Ovary (tissue), 9 donors: ENCODE data around the gene ADH1A. TPM values are rescaled to one million over a fixed set of nuclear protein-coding genes. Genes with fewer than 3 reads are reported as not detected.
"Not testable (repeated sequence)": the region's sequence is repeated elsewhere in the genome, so short reads cannot be mapped to it uniquely, and the experiment has no call there.

Experiments used
- DNase-seq, 5 donors: peaks; one replicate each; pipeline ENCODE4 v3.0.0-alpha.2; 2019 to 2020
- H3K27ac ChIP-seq, 2 donors: fragments of 200-600 bp; one replicate each; pipeline versions ENCODE4 v1.5.1 to v1.8.0; 2019 to 2022
- H3K27me3 ChIP-seq: fragments of 200-600 bp; one replicate; pipeline ENCODE4 v1.8.0; 2022
- H3K36me3 ChIP-seq: fragments of 200-600 bp; sonication (generic); one replicate; pipeline ENCODE4 v1.5.1; 2019
- H3K4me1 ChIP-seq: one replicate; pipeline ENCODE4 v1.8.1; 2013; ENCODE audit warnings: mild to moderate bottlenecking, moderate library complexity; ENCODE audit not compliant: insufficient read depth
- H3K4me3 ChIP-seq: fragments of 200-600 bp; sonication (generic); one replicate; pipeline ENCODE4 v1.5.1; 2017
- H3K9me3 ChIP-seq, 2 donors: fragments of 200-600 bp in 1 of 2; sonication (generic) in 1 of 2; one replicate each; pipeline versions ENCODE4 v1.5.1 to v1.8.1; 2013 to 2019; ENCODE audit warnings: mild to moderate bottlenecking in 1 of 2, moderate library complexity in 1 of 2
- CTCF ChIP-seq, 3 donors: fragments of 450-650 bp in 2 of 3; fragments of 200-600 bp in 1 of 3; IDR thresholded peaks; one replicate each; pipeline versions ENCODE4 v1.5.1 to v1.8.0; 2016 to 2022; ENCODE audit warnings: antibody characterized with exemption in 3 of 3, mild to moderate bottlenecking in 1 of 3
- EP300 ChIP-seq: sonication (generic); formaldehyde crosslinking; IDR thresholded peaks from one replicate; pipeline ENCODE4 v1.6.1; 2017; ENCODE audit warnings: antibody characterized with exemption
- POLR2A ChIP-seq: fragments of 450-650 bp; IDR thresholded peaks from one replicate; pipeline ENCODE4 v1.6.1; 2017; ENCODE audit warnings: antibody characterized with exemption, mild to moderate bottlenecking, moderate library complexity
- WGBS, 3 donors: extraction: QIAGEN DNeasy Blood & Tissue Kit in 1 of 3; methylation state at CpG; one replicate each; pipeline versions ENCODE4 v1.1.5 to v1.1.7; 2013 to 2017; 5-methylcytosine and 5-hydroxymethylcytosine counted together
- intact Hi-C, 4 donors: fragments of 100-400 bp; cut with DNase I; formaldehyde crosslinking; loops; one replicate each; pipeline versions ENCODE4 v1.11.0 to v1.15.1; 2022 to 2023
- polyA plus RNA-seq, 2 donors: library from polyadenylated mRNA; stranded (reverse); fragments of 200-250 nt in 1 of 2; fragments of 350-450 nt in 1 of 2; fragmentation: Illumina TruSeq in 1 of 2; extraction: RNeasy Lipid Tissue Mini Kit (QIAGEN cat#74804) in 1 of 2; gene quantifications; one replicate each; pipeline ENCODE4 v1.2.3, GENCODE V29; 2013 to 2014
- total RNA-seq, 7 donors: library from RNA; depleted of rRNA in 2 of 7; stranded (reverse); fragments of >200 nt in 2 of 7; fragmentation: NEBNext Ultra II Directional in 3 of 7; extraction: Animal tissue kit (Norgen Biotek cat#: 25700) in 3 of 7; gene quantifications; one replicate each; pipeline versions ENCODE4 v1.1.0 to v1.2.4, GENCODE V29; 2016 to 2023
- donor health status: DM: no; HTN: no; CAD: no; lungs with moderate emphysema.
- donor health status: DM: no; HTN: no; CAD: no.
- donor health status: Bipolar disorder and iron deficiency.
- donor health status: DM: yes; HTN: yes; CAD: no.
- donor health status: DM: no; HTN: no; CAD: no.
- donor health status: DM: yes; HTN: yes; CAD: no.

The ADH1A gene
- total and polyA plus RNA-seq, 9 donors: 0.15 to 2.4 (median 0.70) TPM; not detected in 2

GRCh38 chr4:99235955-99236354 is 54.8 kb downstream of the ADH1A start:
- no peak for TF ChIP-seq EP300
- H3K4me3 ChIP-seq: no peak overlapping the region
- H3K9me3 ChIP-seq: no peaks in the 10 kb centered on the region
- no peaks in the 10 kb centered on the region for H3K4me1 ChIP-seq
- no peaks in the 10 kb centered on the region for H3K36me3 ChIP-seq
- no peaks in the 10 kb centered on the region for H3K27me3 ChIP-seq
- H3K27ac ChIP-seq: no peak overlapping the region
- intact Hi-C loops: loop anchor here in 1 of 4 donors (10.0 kb wide), 1 partner anchor 1509 kb away; no protein-coding TSS in a partner anchor
- WGBS, 3 donors: 79 to 83% (median 83%) methylated on average over 1 of the region's 1 CpG
- no peak for DNase-seq

GRCh38 chr4:99234331-99235010 is 56.3 kb downstream of the ADH1A start:
- Histone ChIP-seq H3K4me1 (no peaks in the 10 kb centered on the region), H3K36me3 (no peaks in the 10 kb centered on the region), H3K27ac (no peak overlapping the region), H3K4me3 (no peak overlapping the region), H3K27me3 (no peaks in the 10 kb centered on the region), H3K9me3 (no peaks in the 10 kb centered on the region)
- 40 to 57% (median 47%) methylated on average over 2 of the region's 2 CpGs for WGBS, 3 donors
- no peak for TF ChIP-seq EP300
- no peak for TF ChIP-seq CTCF (IDR thresholded peaks at IDR 0.05)
- no peak for TF ChIP-seq POLR2A
- DNase-seq: no peak
- intact Hi-C loops: loop anchor here in 1 of 4 donors (10.0 kb wide), 1 partner anchor 1510 kb away; no protein-coding TSS in a partner anchor

- H3K4me3 ChIP-seq: not testable (repeated sequence)
- WGBS, 3 donors: 97 to 99% (median 98%) methylated on average over 2 of the region's 2 CpGs
These were observed 57.4 kb downstream of the ADH1A start for GRCh38 chr4:99233397-99233796.

GRCh38 chr4:99228706-99229105 is 62.1 kb downstream of the ADH1A start:
- DNase-seq, intact Hi-C loops: not testable (repeated sequence)
- 88 to 93% (median 90%) methylated on average over 1 of the region's 1 CpG for WGBS, 3 donors

More at GRCh38 chr4:99233397-99233796, 57.4 kb downstream of the ADH1A start:
- not testable (repeated sequence) for H3K4me1 ChIP-seq, H3K36me3 ChIP-seq, H3K27me3 ChIP-seq, H3K9me3 ChIP-seq, H3K27ac ChIP-seq, DNase-seq
- intact Hi-C loops: loop anchor here in 1 of 4 donors (10.0 kb wide), 1 partner anchor 1511 kb away; no protein-coding TSS in a partner anchor

GRCh38 chr4:99227646-99228045 is 63.1 kb downstream of the ADH1A start:
- intact Hi-C loops, H3K27ac ChIP-seq, H3K36me3 ChIP-seq, H3K27me3 ChIP-seq, H3K4me1 ChIP-seq, H3K9me3 ChIP-seq, H3K4me3 ChIP-seq, DNase-seq: not testable (repeated sequence)
- WGBS, 3 donors: 94 to 96% (median 95%) methylated on average over 4 of the region's 4 CpGs

More at GRCh38 chr4:99228706-99229105, 62.1 kb downstream of the ADH1A start:
- H3K36me3 ChIP-seq, H3K4me1 ChIP-seq, H3K27me3 ChIP-seq, H3K4me3 ChIP-seq, H3K9me3 ChIP-seq, H3K27ac ChIP-seq: not testable (repeated sequence)

Other genes with a start within 250 kb of the ADH1A start
- gene ADH5, start 202.2 kb downstream of the ADH1A start, total RNA-seq: 100 to 1,000 TPM in 5 of 7 donors, 10 to 100 TPM in 2; 79.5 to 224 (median 148) TPM
- 100 to 1,000 TPM; 161 to 227 TPM for gene ADH5, start 202.2 kb downstream of the ADH1A start, polyA plus RNA-seq
- under 1 TPM in 2 of 7 donors, not detected in 5; 0.33 to 0.72 TPM for gene ADH4, start 146.7 kb downstream of the ADH1A start, total RNA-seq
- gene ADH4, start 146.7 kb downstream of the ADH1A start, polyA plus RNA-seq: under 1 TPM in 1 of 2 donors, not detected in 1; 0.04 TPM
- gene ADH6, start 71.7 kb downstream of the ADH1A start, total RNA-seq: under 1 TPM in 3 of 7 donors, not detected in 4; 0.37 to 0.57 (median 0.56) TPM
- under 1 TPM; 0.12 to 0.18 TPM for gene ADH6, start 71.7 kb downstream of the ADH1A start, polyA plus RNA-seq
- gene ADH1B, start 30.4 kb upstream of the ADH1A start, total RNA-seq: 100 to 1,000 TPM in 6 of 7 donors, 10 to 100 TPM in 1; 67.5 to 415 (median 184) TPM
- gene ADH1B, start 30.4 kb upstream of the ADH1A start, polyA plus RNA-seq: 100 to 1,000 TPM; 201 to 254 TPM
- 10 to 100 TPM in 1 of 7 donors, 1 to 10 TPM in 6; 1.5 to 21.6 (median 7.0) TPM for gene ADH1C, start 61.8 kb upstream of the ADH1A start, total RNA-seq
- 1 to 10 TPM; 4.9 to 8.6 TPM for gene ADH1C, start 61.8 kb upstream of the ADH1A start, polyA plus RNA-seq
- not detected for gene ADH7, start 144.4 kb upstream of the ADH1A start, total RNA-seq
- not detected for gene ADH7, start 144.4 kb upstream of the ADH1A start, polyA plus RNA-seq
- not detected for gene C4orf17, start 220.0 kb upstream of the ADH1A start, total RNA-seq
- not detected for gene C4orf17, start 220.0 kb upstream of the ADH1A start, polyA plus RNA-seq